ENCODE measurements around the gene HCCS. TPM values are rescaled to one million over a fixed set of nuclear protein-coding genes. Genes with fewer than 3 reads are reported as not detected.
A peak's percentile ranks its signal among the peaks of the same experiment; 100 is the strongest.

The HCCS gene
- total RNA-seq, 4 donors from 2014 or later: 10.4 to 25.2 (median 21.1) TPM

DNA sequence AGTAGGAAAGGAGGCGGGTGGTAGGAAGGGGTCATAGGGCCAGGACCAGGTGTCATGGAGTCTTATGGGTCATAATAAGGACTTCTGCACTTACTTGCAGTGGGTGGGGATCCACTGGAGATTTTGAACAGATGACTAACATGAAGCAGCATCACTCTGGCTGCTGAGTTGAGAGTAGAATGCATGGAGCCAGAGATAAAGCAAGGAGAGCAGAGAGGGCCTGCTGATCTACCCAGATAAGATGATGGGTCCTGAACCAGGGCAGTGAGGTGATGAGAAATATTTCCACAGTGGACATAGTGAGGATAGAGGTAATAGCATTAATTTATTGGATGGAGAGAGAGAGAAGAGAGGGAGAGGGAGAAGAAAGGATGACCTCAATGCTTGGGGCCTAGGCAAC lies 48.0 kb downstream of the HCCS start:
- TF ChIP-seq, protein P1, sequence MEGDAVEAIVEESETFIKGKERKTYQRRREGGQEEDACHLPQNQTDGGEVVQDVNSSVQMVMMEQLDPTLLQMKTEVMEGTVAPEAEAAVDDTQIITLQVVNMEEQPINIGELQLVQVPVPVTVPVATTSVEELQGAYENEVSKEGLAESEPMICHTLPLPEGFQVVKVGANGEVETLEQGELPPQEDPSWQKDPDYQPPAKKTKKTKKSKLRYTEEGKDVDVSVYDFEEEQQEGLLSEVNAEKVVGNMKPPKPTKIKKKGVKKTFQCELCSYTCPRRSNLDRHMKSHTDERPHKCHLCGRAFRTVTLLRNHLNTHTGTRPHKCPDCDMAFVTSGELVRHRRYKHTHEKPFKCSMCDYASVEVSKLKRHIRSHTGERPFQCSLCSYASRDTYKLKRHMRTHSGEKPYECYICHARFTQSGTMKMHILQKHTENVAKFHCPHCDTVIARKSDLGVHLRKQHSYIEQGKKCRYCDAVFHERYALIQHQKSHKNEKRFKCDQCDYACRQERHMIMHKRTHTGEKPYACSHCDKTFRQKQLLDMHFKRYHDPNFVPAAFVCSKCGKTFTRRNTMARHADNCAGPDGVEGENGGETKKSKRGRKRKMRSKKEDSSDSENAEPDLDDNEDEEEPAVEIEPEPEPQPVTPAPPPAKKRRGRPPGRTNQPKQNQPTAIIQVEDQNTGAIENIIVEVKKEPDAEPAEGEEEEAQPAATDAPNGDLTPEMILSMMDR (IDR thresholded peaks at IDR 0.05 in 4 of 5, conservative IDR thresholded peaks at IDR 0.05 in 1 of 5): no peak
- no peak for TF ChIP-seq POLR2A (IDR thresholded peaks at IDR 0.05)
- ATAC-seq: no peak
- no peak for DNase-seq
- Histone ChIP-seq H3K27ac (no peak overlapping the region), H3K36me3 (no peaks in the 10 kb centered on the region), H3K4me3 (no peak overlapping the region), H3K27me3 (no peaks in the 10 kb centered on the region), H3K4me1 (no peaks in the 10 kb centered on the region), H3K9me3 (no peaks in the 10 kb centered on the region)
- in situ Hi-C loops (cut with MboI; ENCODE audit: low sequenced_read_pairs in 4 of 4): loop anchor here in 1 of 4 donors (10.0 kb wide), 1 partner anchor 366 kb away; no protein-coding TSS in a partner anchor
- intact Hi-C loops (cut with DNase I; ENCODE audit: low total_unique reads): no loop called here

DNA sequence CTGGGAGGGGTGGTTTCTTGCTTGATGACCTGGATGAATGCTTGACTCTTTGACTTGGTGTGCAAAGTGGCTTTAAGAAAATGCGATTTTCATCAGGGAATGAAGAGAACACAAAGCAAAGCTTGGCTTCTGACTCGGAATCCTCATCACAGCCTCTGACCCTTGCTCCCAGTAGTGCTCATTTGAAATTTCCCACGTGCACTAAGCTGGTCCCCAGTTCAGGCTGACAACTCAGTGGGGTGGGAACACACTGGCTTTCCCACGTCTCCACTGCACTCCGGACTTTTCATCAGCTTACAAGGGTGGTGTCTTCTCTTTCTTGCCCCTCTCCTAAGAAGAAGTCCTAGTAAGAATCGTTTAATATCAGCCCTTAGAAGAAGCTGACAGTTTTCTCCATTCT lies 53.3 kb downstream of the HCCS start:
- Histone ChIP-seq H3K9me3 (no peaks in the 10 kb centered on the region), H3K4me3 (no peak overlapping the region), H3K36me3 (no peaks in the 10 kb centered on the region), H3K4me1 (peaks cover 0 to 4% of the 10 kb centered on the region in 2 donors), H3K27ac (peak overlapping the region in 1 of 4 donors; percentile 22), H3K27me3 (no peaks in the 10 kb centered on the region)
- DNase-seq (no peak), ATAC-seq (no peak)
- intact Hi-C loops (cut with DNase I; ENCODE audit: low total_unique reads) (no loop called here), in situ Hi-C loops (cut with MboI; ENCODE audit: low sequenced_read_pairs in 4 of 4) (no loop called here)
- no peak for TF ChIP-seq POLR2A (IDR thresholded peaks at IDR 0.05)
- TF ChIP-seq, protein P1 (IDR thresholded peaks at IDR 0.05 in 4 of 5, conservative IDR thresholded peaks at IDR 0.05 in 1 of 5): no peak

DNA sequence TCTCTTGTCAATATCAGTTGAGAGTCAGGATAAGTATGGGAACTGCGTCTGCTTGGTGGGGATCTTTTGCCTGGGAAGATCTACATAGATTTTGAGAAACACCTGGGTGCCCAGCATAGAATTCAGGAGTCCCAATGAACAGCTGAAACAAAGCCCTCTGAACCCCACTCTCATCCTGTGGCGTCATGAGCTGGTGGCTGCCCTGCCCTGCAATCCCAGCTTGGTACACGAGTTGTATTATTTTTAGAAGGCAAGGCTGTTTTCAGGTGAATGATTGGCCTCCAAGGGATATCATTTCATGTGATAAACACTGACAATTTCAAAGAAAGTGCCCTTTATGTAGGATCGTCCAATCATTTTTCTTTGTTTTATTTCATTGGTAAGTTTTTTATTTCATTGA lies 60.8 kb downstream of the HCCS start:
- Histone ChIP-seq H3K27me3 (no peaks in the 10 kb centered on the region), H3K27ac (peak overlapping the region; percentile 43 to 60 (median 48)), H3K36me3 (no peaks in the 10 kb centered on the region), H3K4me3 (no peak overlapping the region), H3K4me1 (peaks cover 0 to 15% of the 10 kb centered on the region in 2 donors), H3K9me3 (no peaks in the 10 kb centered on the region)
- intact Hi-C loops (cut with DNase I; ENCODE audit: low total_unique reads): no loop called here
- TF ChIP-seq POLR2A (IDR thresholded peaks at IDR 0.05): no peak
- TF ChIP-seq, protein P1 (IDR thresholded peaks at IDR 0.05 in 4 of 5, conservative IDR thresholded peaks at IDR 0.05 in 1 of 5): no peak
- in situ Hi-C loops (cut with MboI; ENCODE audit: low sequenced_read_pairs in 4 of 4): no loop called here
- peak; percentile 52 to 76 for ATAC-seq
- peak in 1 of 2 donors; percentile 10 for DNase-seq

DNA sequence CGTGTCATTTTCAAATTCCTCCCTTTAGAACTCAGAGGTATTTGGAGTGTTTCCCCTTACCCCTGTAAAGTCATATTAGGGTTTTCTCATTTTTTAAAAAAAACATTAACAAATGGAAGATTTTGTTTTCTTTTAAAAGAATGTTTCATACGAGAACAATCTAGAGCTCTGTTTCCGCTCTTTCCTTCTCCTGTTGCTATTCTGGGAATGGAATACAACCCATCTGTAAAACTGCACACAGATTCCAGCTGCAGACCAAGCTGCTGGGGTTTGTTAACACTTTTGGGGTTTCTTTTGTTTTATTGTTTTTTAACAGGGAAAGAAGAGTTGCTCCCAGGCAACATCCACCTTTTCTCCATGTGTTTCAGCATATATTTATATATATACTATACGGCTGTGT lies 61.3 kb downstream of the HCCS start:
- H3K36me3 ChIP-seq: no peaks in the 10 kb centered on the region
- no peaks in the 10 kb centered on the region for H3K27me3 ChIP-seq
- ATAC-seq (peak in 1 of 2 donors; percentile 56), DNase-seq (no peak)
- no peak for TF ChIP-seq POLR2A (IDR thresholded peaks at IDR 0.05)
- TF ChIP-seq, protein P1 (IDR thresholded peaks at IDR 0.05 in 4 of 5, conservative IDR thresholded peaks at IDR 0.05 in 1 of 5): no peak
- peak overlapping the region; percentile 43 to 60 (median 48) for H3K27ac ChIP-seq
- H3K9me3 ChIP-seq: no peaks in the 10 kb centered on the region
- no peak overlapping the region for H3K4me3 ChIP-seq
- intact Hi-C loops (cut with DNase I; ENCODE audit: low total_unique reads): no loop called here
- in situ Hi-C loops (cut with MboI; ENCODE audit: low sequenced_read_pairs in 4 of 4): no loop called here
- H3K4me1 ChIP-seq: peaks cover 0 to 15% of the 10 kb centered on the region in 2 donors

Other genes with a start within 250 kb of the HCCS start
- not detected for gene AMELX, start 182.1 kb downstream of the HCCS start, total RNA-seq